ENCODE results near the gene POLR2F.
"Not testable (repeated sequence)": the region's sequence is repeated elsewhere in the genome, so short reads cannot be mapped to it uniquely, and the experiment has no call there.

The POLR2F gene

GRCh38 chr22:37925330-37925729 lies 28.2 kb upstream of the POLR2F start:
- no peak for DNase-seq (ENCODE audit: low read depth, low spot score)

GRCh38 chr22:37925767-37926166 lies 27.7 kb upstream of the POLR2F start:
- no peak for DNase-seq (ENCODE audit: low read depth, low spot score)

- no peak for DNase-seq (ENCODE audit: low read depth, low spot score)
Measured at GRCh38 chr22:37926358-37926757, 27.1 kb upstream of the POLR2F start.

- no peak for DNase-seq (ENCODE audit: low read depth, low spot score)
Measured at GRCh38 chr22:37926771-37927636, 26.5 kb upstream of the POLR2F start.

- no peak for DNase-seq (ENCODE audit: low read depth, low spot score)
Measured at GRCh38 chr22:37927637-37927936, 25.9 kb upstream of the POLR2F start.

DNA sequence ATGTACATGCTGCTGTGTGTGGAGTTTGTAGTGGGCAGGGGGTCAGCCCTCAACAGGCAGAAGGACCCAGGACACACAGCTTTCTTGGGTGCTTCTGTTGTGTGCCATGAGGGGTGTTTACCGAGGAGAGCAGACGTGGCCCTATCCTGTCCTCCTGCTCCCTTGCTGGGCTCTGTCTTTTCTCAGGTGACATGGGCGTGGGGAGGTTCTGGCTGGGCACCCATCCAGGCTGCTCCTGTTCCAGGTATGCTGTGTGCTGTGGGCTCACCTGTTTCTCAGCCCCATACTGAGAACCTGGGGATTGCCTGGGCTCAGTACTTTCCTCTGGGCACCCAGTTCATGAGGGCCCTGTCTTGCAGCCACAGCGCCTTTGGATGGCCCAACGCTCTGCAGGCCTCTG lies 24.1 kb upstream of the POLR2F start:
- no peak for DNase-seq (ENCODE audit: low read depth, low spot score)

GRCh38 chr22:37930270-37930951 lies 23.1 kb upstream of the POLR2F start:
- DNase-seq (ENCODE audit: low read depth, low spot score), result peak; percentile 48

DNA sequence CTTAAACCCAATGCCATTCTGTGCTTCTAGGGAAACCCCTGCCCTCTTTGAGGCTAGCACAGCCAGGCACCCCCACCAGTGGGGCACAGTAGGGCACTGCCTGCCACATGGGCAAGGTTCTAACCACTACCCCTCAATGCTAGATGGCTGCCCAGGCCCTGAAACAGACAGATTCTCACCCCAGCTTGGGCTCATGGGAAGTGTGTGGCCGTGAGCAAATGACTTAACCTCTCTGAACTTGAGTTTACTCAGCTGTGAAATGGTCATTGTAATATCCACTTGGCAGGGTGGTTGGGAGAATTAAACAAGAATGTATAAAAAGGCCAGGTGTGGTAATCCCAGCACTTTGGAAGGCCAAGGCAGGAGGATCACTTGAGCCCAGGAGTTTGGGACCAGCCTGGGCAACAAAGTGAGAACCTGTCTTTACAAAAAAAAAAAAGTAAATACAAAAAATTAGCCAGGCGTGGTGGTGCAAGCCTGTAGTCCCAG lies 22.5 kb upstream of the POLR2F start:
- no peak for DNase-seq (ENCODE audit: low read depth, low spot score)

DNA sequence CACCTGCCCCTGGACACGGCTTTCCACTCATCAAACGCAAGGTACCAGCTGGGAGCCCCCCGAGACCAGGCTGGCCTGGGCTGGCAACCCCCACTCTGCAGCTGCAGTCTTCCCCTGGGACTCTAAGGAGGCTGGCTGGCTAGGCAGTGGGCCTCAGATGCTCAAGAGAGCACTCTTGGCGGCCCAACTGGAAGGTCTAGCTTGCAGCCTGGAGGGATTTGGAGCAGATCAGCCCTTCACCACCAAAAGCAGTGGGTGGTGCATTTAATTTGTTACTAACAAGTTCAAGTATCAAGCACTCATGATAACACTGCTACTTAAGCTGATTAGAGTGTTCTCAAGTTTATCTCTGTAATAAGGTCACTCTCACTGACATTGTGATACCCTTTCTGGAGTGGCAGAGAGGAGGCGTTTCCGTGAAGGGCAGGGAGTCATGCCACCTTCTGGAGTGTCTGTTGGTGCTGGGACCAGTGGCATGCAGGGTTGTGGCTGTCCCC lies 21.6 kb upstream of the POLR2F start:
- no peak for DNase-seq (ENCODE audit: low read depth, low spot score)

DNA sequence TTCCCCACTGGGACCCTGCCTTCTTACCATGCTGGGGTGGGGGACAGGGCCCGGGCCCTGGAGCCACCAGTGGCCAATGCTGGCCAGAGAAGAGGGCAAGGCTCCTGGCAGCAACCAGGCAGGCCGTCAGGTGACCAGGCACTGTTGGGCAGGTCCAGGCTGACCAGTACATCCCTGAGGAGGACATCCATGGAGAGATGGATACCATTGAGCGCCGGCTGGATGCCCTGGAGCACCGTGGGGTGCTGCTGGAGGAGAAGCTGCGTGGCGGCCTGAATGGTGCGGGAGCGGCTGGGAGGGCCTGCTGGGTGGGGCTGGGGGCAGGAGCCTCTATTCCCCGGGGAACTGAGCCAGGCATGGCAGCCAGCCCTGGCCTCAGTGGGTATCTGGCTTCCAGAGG lies 21.1 kb upstream of the POLR2F start:
- no peak for DNase-seq (ENCODE audit: low read depth, low spot score)

DNA sequence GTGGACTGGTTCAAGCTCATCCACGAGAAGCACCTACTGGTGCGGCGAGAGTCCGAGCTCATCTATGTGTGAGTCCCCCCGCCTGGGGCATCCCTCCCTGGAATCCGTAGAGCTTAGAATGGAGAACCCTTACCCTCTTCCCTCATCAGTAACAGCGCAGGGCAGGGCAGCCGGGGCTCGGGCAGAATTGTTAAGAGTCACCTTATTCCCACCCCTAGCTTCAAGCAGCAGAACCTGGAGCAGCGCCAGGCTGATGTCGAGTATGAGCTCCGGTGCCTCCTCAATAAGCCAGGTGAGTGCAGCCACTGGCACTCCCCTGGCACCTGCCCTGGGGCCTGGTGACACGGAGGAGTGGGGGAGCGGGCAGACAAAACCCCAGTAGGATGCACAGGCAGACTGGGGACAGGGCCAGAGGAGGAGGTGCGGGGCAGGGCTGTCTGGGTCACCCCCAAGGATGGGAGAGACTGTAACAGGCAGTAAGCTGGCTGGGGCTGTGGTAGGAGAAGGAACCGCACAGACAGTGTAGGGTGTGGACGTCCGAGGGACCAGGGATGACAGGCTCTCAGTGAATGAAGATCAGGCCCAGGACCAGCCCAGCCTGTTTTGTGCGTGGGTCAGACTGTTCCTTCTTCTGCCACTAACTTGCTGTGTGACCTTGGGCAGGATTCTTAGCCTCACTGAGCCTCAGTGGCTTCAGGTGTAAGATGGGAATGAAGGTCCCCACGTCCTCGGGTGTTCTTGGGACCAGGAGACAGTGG lies 20.5 kb upstream of the POLR2F start:
- peak; percentile 32 for DNase-seq (ENCODE audit: low read depth, low spot score)

DNA sequence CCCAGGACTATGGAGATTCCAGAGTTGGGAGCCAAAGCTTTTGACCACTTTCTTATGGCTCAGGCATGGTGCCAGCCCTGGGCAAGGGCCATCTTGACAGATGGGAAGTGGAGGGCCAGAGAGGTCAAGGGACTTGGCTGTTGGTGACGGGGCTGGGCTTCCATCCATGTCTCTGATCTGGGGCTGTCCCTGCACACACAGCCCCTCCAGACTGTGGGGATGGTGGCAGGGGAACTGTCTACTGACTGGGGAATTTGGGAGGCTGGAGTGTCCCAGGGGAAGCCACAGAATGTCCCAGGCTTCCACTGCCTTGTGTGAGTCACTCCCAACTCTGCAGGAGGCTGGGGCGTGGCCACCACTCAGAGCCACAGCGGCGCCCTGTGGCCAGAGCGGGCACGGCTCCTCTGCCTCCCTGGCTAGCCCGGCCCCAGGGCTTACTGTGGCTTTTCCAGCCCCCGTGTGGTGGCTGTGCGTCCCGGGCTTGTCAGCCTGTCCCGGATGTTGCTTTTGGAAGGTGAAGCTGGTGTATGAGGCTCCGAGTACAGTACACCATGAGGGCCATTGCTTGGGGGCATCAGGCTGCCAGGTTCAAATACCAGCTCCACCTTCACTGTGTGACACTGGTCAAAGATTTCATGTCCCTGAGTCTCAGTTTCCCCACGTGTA lies 19.7 kb upstream of the POLR2F start:
- peak; percentile 98 for DNase-seq (ENCODE audit: low read depth, low spot score)

- no peak for DNase-seq (ENCODE audit: low read depth, low spot score)
Measured at GRCh38 chr22:37940698-37941376, 12.7 kb upstream of the POLR2F start.

GRCh38 chr22:37942133-37942532 lies 11.4 kb upstream of the POLR2F start:
- no peak for DNase-seq (ENCODE audit: low read depth, low spot score)

DNA sequence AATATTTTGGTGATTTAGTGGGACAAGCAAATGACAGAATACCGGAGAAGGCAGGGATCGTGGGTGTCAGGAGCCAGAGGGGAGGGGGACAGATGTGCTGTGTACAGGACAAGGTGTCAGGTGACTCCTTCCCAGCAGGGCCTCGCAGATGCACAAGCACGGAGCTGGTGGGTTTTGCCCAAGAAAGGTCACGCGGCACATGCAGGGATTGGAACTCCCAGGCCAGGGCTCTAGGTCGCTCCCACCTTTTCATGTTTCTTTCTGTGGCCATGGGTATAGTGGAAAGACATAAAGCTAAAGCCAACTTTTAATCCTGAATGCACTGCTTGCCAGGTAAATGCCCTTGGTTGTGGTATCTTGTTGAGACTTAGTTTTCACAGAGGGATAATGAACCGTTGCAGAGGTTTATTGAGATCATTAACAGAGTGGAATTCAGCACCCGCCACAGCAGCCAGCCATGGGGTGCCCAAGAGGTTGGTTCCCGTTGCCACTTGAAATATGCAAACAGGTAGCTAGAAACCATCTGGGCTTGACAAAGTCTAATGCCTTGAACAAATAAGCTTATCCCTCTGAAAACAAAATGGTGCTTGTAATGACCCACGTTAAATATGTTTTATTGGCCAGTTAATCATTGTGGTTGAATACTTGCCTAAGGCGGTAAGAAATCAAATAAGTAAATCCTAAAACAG lies 10.2 kb upstream of the POLR2F start:
- no peak for DNase-seq (ENCODE audit: low read depth, low spot score)

DNA sequence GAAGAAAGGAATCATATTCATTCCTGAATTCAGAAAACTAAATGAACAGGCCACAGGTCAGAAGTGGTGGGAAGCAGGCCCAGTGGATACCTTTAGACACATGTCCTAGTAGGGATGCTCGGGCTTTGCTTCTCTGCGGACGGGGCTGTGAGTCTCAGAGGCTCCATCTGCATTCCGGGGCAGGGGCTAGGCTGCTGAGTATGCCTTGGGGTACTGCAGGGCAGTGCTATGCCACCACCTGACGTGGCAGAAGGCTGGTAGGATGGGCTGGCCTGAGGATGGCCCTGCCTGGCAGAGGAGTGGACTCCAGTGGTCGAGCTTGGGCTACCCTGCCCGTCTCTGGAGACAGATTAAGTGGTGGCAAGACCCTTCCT lies 9.7 kb upstream of the POLR2F start:
- DNase-seq (ENCODE audit: low read depth, low spot score), result no peak

- not testable (repeated sequence) for DNase-seq (ENCODE audit: low read depth, low spot score)
Measured at GRCh38 chr22:37944423-37944822, 9.1 kb upstream of the POLR2F start.

- not testable (repeated sequence) for DNase-seq (ENCODE audit: low read depth, low spot score)
Measured at GRCh38 chr22:37947142-37947795, 6.2 kb upstream of the POLR2F start.

DNA sequence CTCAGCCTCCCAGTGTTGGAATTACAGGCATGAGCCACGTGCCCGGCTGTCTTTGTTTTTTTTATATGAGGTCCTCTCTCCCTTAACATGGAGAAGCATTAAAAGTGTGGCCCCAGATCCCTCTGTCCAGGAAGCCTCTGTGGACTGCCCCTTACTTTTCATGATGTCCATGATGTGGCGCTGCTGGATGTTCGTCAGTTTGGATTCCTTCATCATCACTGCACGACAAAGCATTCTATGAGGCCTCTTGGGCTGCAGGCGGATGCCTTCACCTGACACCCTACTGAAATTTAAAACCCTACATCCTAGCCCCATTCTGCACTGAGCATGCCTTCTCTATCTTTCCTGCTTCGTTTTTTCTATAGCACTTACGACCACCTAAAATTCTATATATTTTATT lies 2.2 kb upstream of the POLR2F start:
- no peak for DNase-seq (ENCODE audit: low read depth, low spot score)

DNA sequence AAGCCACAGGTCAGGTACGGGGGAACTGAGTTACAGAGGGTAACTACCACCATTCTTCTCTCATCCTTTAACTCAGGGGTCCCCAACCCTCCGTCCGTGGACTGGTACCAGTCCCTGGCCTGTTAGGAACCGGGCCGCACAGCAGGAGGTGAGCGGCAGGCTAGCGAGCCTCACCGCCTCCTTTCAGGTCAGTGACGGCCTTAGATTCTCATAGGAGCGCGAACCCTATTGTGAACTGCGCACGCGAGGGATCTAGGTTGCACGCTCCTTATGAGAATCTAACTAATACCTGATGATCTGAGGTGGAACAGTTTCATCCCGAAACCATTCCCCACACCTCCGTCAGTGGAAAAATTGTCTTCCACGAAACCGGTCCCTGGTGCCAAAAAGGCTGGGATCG lies 870 bp upstream of the POLR2F start:
- not testable (repeated sequence) for DNase-seq (ENCODE audit: low read depth, low spot score)

Measured in astrocyte of the hippocampus (primary cell).